OCI-LY1 (cell line): Measurements from ENCODE around the gene SRD5A1.

ENCODE experiments used
- CTCF ChIP-seq: fragments of 200-600 bp; sonication (generic), shearing (Covaris generic); IDR thresholded peaks from 2 replicates; pipeline ENCODE4 v1.5.1; 2017; ENCODE audit warnings: mild to moderate bottlenecking, antibody characterized with exemption, low read length, moderate library complexity, mixed read lengths
- EZH2 ChIP-seq: fragments of 200-600 bp; sonication (generic), shearing (Covaris generic); IDR thresholded peaks from 2 replicates; pipeline ENCODE4 v1.8.0; 2017; ENCODE audit warnings: borderline replicate concordance, mixed run types, mild to moderate bottlenecking, antibody characterized with exemption, low read length, moderate library complexity, mixed read lengths

DNA sequence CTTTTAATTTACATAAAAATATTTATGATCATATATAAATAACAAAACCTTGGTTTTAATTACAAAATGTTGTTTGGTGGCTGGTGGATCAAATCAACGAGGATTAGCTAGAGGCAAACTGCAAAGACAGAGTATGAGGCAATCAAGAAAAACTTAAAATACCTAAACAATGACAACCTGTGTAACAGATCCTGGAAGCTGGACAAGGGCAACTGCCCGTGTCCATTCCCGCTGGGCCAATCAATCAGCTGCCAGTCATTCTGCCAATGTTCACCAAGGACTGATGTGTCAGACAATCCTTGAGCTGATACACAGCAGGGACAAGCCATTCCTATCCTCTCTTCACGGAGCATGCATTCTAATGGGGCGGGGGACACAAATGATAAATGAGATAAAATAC is 76.8 kb downstream of the SRD5A1 start:
- TF ChIP-seq CTCF (no peak), EZH2 (no peak)
